Cardiac muscle cell (in vitro differentiated cells and primary cell): ENCODE results near the gene ZNF689. TPM values are rescaled to one million over a fixed set of nuclear protein-coding genes. Genes with fewer than 3 reads are reported as not detected.

Experiments used
- DNase-seq, 2 donors: peaks; one replicate each; pipeline versions ENCODE4 v3.0.0 to v3.0.0-alpha.2; 2010 to 2017; ENCODE audit warnings: low read depth in 1 of 2, low spot score in 1 of 2
- H3K27ac ChIP-seq: fragments of 200-600 bp; sonication (generic); 2 replicates; pipeline ENCODE4 v1.5.1; 2016
- H3K27me3 ChIP-seq: fragments of 200-600 bp; sonication (generic); 2 replicates; pipeline ENCODE4 v1.6.0; 2016; ENCODE audit warnings: control low read depth
- H3K36me3 ChIP-seq: fragments of 200-600 bp; sonication (generic); 2 replicates; pipeline ENCODE4 v1.5.1; 2016; ENCODE audit warnings: control low read depth
- H3K4me1 ChIP-seq: fragments of 200-600 bp; sonication (generic); 2 replicates; pipeline ENCODE4 v1.8.1; 2017; ENCODE audit warnings: low read depth, mild to moderate bottlenecking, mixed run types
- H3K4me3 ChIP-seq: fragments of 200-600 bp; sonication (generic); 2 replicates; pipeline ENCODE4 v1.5.1; 2016; ENCODE audit warnings: mild to moderate bottlenecking
- H3K9me3 ChIP-seq: fragments of 200-600 bp; sonication (generic); 2 replicates; pipeline ENCODE4 v1.5.1; 2017; ENCODE audit warnings: low read depth, mild to moderate bottlenecking, control low read depth
- polyA plus RNA-seq: library from polyadenylated mRNA; unstranded; fragments of >200 nt; fragmentation: Nextera tagmentation; extraction: Ambion mirVana; gene quantifications from 2 replicates; pipeline ENCODE4 v1.2.1, GENCODE V29; 2016
- total RNA-seq: library from RNA; depleted of rRNA; stranded (reverse); fragments of >200 nt; gene quantifications from 2 replicates; pipeline ENCODE4 v1.2.3, GENCODE V29; 2016
- TF ChIP-seq, protein P1 (sequence below): IDR thresholded peaks from 2 replicates; pipeline ENCODE4 v1.5.1; 2012; ENCODE audit warnings: low read depth, mild to moderate bottlenecking, low read length

Gene ZNF689
- total and polyA plus RNA-seq, 2 experiments from 2014 or later, result 11.3 to 19.5 TPM

GRCh38 chr16:30620169-30620568 lies 10.0 kb upstream of the ZNF689 start:
- Histone ChIP-seq H3K27ac (no peak overlapping the region), H3K9me3 (no peaks in the 10 kb centered on the region), H3K27me3 (peaks cover 5% of the 10 kb centered on the region), H3K36me3 (no peaks in the 10 kb centered on the region), H3K4me3 (no peak overlapping the region), H3K4me1 (peaks cover 8% of the 10 kb centered on the region)
- DNase-seq, result no peak
- TF ChIP-seq, protein P1, sequence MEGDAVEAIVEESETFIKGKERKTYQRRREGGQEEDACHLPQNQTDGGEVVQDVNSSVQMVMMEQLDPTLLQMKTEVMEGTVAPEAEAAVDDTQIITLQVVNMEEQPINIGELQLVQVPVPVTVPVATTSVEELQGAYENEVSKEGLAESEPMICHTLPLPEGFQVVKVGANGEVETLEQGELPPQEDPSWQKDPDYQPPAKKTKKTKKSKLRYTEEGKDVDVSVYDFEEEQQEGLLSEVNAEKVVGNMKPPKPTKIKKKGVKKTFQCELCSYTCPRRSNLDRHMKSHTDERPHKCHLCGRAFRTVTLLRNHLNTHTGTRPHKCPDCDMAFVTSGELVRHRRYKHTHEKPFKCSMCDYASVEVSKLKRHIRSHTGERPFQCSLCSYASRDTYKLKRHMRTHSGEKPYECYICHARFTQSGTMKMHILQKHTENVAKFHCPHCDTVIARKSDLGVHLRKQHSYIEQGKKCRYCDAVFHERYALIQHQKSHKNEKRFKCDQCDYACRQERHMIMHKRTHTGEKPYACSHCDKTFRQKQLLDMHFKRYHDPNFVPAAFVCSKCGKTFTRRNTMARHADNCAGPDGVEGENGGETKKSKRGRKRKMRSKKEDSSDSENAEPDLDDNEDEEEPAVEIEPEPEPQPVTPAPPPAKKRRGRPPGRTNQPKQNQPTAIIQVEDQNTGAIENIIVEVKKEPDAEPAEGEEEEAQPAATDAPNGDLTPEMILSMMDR, result no peak

DNA sequence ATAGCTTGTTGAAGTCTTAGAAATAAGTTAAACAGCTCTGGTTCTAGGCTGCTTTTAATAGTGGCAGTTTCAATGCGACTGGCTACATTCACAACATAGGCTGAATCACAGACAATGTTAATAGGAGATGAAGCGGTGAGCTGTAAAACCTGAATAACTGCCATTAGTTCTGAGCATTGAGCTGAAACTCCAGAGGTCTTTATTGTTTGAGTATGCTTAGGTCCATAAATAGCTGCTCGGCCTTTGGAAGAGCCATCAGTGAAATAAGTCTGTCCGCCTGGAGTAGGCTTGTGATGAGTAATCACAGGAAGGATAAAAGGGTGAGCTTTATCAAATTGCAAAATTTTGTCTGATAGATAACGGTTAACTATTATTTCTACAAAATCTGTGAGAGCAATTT lies 9.4 kb upstream of the ZNF689 start:
- Histone ChIP-seq H3K4me3 (no peak overlapping the region), H3K9me3 (no peaks in the 10 kb centered on the region), H3K4me1 (peaks cover 8% of the 10 kb centered on the region), H3K27me3 (peaks cover 5% of the 10 kb centered on the region), H3K36me3 (no peaks in the 10 kb centered on the region), H3K27ac (no peak overlapping the region)
- DNase-seq, result no peak
- TF ChIP-seq, protein P1, result no peak

DNA sequence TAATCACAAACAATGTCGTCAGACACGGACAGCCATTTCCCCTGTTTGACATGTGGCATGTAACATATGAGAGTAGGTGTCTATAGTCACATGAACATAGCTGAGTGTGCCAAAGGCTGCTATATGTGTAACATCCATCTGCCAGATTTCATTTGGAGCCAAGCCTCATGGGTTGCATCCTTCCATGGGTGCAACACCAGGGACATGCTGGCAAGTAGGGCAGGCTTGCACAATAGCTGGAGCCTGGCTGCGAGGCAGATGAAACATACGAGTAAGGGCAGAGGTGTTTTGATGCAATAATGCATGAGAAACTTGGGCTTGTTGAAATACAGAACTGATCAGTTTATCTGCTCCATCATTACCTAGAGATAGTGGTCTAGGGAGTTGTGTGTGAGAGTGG lies 9.0 kb upstream of the ZNF689 start:
- no peaks in the 10 kb centered on the region for H3K36me3 ChIP-seq
- peaks cover 8% of the 10 kb centered on the region for H3K4me1 ChIP-seq
- no peak overlapping the region for H3K4me3 ChIP-seq
- DNase-seq, result peak in 1 of 2 donors; percentile 56
- TF ChIP-seq, protein P1, result no peak
- H3K27me3 ChIP-seq, result peaks cover 5% of the 10 kb centered on the region
- no peaks in the 10 kb centered on the region for H3K9me3 ChIP-seq
- no peak overlapping the region for H3K27ac ChIP-seq

GRCh38 chr16:30615358-30616091 lies 5.3 kb upstream of the ZNF689 start:
- H3K36me3 ChIP-seq, result no peaks in the 10 kb centered on the region
- no peak overlapping the region for H3K27ac ChIP-seq
- no peaks in the 10 kb centered on the region for H3K9me3 ChIP-seq
- TF ChIP-seq, protein P1, result peak; percentile 59
- no peaks in the 10 kb centered on the region for H3K27me3 ChIP-seq
- peak; percentile 41 to 57 for DNase-seq
- no peak overlapping the region for H3K4me3 ChIP-seq
- H3K4me1 ChIP-seq, result no peaks in the 10 kb centered on the region

GRCh38 chr16:30609002-30609925 lies 925 bp downstream of the ZNF689 start:
- no peaks in the 10 kb centered on the region for H3K27me3 ChIP-seq
- no peaks in the 10 kb centered on the region for H3K9me3 ChIP-seq
- peak overlapping the region; percentile 86 for H3K4me3 ChIP-seq
- DNase-seq, result peak; percentile 39 to 59
- H3K27ac ChIP-seq, result peak overlapping the region; percentile 97
- TF ChIP-seq, protein P1, result no peak
- H3K36me3 ChIP-seq, result peaks cover 6% of the 10 kb centered on the region
- peaks cover 5% of the 10 kb centered on the region for H3K4me1 ChIP-seq
